GM21825 (cell line): ENCODE measurements around the gene NREP.
A peak's percentile ranks its signal among the peaks of the same experiment; 100 is the strongest.

Source experiments
- ATAC-seq: cut with Tn5 transposase; IDR thresholded peaks from one replicate; pipeline ENCODE4 v1.9.1; 2021; ENCODE audit warnings: mild to moderate bottlenecking, moderate library complexity; ENCODE audit not compliant: unreplicated experiment

The NREP gene

DNA sequence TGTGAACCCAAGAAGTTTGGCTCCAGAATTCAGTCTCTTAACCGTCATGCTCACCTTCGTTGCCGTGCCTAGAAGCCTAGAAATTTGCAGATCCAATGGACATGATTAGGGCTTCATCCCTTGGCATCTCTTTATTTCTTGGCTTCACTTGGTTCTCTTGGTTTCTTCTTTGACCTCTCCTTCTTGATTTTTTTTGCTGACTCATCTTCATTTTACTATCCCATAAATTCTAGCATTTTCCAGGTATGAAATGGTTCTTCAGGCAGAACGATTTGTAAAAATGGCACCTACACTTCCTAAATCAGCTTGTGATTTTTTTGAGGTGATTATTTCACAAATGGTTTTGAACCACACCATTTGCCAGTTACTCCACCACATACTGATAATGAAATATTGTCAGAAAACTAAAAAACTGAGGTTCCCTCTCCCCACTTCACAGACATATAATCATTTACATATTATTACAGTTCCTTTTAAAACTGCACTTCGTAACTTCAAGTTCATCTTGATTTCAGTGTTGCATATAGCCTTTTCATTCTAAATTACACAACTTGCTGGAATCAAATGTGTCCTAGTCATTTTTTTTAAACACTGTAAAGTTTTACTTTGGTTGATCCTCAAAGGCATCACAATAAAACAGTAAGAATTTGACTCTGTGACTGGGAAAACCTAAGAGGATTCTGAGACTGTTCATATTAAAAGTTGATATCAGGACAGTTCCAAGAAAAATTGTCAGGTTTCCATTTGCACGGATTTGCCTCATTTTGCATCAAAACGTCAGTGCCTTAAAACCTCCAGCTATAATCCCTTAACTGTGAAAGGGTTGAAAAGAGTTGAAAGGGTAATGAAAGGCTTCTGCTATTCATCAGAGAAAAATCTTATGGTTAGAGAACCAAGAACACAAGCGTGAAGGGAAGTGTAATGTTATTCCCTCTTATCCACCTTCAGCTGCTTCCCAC, 8.9 kb upstream of the NREP start:
- ATAC-seq: no peak

DNA sequence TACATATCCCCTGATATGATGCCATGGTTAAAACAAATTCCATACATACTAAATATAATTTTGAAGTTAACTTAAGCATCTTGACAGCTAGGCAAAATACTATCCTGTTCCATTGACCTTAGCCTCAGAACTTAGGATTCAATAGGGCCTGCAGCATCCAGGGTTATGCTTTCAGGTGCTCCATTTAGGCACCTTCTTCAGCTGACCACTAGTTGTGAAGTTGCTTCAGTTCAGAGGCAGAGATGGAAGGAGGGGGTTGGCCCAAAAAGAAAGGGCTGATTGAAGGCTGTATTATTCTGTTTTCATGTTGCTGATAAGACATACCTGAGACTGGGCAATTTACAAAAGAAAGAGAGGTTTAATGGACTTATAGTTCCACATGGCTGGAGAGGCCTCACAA, 7.0 kb upstream of the NREP start:
- ATAC-seq: no peak

DNA sequence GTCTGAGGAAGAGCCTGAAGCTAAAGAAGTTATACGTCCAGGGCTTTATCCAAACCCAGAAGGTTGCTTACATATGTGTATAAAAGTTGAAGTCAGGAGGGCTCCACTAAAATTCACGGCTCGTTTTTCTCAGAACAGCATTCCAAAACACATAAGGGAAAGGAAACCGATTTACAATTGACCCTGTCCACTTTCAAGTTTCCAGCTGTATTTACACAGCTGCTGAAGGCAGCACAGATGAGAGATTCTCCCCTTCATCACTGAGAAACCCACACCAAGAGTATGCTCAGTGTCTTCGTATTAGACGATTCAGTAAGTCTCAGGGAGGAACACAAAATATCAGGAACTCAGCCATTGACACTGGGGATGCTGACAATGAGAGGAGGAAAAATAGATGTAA, 5.9 kb upstream of the NREP start:
- ATAC-seq: no peak

GRCh38 chr5:111758284-111758628, 1.3 kb upstream of the NREP start:
- no peak for ATAC-seq

DNA sequence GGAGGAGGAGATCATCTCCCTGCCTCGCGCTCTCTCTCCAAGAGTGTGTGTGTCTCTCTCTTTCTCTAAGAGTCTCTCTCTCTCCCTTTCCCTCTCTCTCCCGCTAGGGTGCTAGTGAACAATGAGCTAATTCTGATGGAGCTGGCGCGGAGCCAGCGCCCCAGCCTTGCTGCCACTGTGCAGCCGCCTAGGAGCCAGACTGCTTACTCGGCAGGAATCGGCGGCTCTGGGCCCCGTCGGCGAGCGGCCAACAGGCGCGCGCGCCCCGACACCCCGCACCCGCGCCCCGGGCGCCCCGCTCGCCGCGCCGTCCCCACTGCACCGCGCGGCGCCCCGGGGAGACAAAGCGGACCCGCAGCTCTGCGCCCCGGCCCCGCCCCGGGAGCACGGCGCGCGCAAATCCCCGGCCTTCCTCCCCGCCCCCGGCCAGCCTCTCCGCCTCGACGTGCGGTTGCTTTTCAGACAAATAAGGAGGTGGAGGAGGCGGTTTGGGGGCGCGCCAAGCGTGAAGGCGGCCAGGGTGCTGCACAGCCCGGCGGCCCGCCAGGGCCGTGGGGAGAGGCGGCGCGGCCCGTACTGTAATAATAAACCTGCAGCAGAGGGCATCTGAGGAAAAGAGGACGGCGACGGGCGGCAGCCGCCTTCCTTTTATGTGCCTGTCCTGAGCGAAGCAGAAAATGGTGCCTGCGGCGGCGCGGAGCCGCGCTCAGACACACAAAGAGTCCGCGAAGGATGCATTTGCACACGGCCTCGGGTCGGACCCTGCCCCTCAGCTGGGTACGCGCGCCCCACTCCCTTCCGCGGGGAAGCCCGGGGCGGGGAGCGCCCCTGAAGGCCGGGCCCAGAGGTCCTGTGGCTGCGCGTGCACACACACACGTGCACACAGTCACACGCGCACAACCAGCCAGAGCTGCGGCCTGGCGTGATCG, 625 bp upstream of the NREP start:
- peak; percentile 78 for ATAC-seq

DNA sequence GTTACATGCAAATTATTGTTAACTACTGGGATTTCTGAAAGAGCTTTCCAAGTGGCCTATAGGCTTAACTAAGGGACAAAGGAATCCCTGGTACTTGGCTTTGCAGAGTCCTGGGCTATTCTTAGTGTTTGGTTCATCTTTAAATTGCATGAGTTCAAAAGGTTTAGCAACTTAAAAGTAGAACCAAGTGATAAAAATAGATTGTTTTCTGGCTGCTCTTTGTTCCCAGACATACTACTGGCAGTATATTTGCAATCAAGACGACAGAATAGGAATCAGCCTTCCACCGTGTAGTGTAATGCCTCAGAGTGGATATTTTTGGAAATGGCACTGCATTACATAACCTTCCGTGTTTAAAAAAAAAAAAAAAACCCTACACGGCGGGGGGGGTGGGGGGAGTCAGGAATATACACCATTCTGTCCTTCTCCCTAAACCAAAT, 1.0 kb downstream of the NREP start:
- ATAC-seq: no peak

GRCh38 chr5:111755345-111755941, 1.6 kb downstream of the NREP start:
- ATAC-seq: no peak

DNA sequence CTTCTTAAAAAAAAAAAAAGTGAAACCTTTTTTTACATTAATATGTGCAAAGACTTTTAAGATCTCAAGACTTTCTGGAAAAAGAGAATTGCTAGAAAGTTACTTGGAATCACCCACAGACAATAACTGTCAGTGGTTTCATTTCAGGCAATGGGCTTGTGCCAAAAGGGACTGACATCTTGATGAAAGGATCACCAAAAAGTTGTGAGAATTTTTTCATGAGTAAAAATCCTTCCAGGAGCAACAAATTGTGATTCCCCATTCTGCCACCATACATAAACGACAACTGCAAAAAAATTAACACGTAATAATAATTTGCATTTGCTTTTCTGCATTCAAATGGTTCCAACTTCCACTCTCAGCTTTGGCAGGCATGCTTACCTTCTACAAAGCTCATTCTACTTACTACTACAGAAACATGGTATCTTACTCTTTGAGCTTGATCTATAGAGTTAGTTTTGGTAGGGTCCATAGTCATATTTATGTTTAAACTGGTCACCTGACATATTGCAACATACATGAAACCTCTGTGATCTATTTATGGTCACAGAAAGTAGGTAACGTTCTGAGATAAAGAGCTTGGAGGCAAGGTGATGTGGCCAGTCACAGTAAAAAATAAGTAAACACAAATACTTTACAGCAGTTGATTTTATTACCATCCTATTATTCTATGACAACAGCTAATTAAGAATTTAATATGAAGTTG, 3.0 kb downstream of the NREP start:
- no peak for ATAC-seq

DNA sequence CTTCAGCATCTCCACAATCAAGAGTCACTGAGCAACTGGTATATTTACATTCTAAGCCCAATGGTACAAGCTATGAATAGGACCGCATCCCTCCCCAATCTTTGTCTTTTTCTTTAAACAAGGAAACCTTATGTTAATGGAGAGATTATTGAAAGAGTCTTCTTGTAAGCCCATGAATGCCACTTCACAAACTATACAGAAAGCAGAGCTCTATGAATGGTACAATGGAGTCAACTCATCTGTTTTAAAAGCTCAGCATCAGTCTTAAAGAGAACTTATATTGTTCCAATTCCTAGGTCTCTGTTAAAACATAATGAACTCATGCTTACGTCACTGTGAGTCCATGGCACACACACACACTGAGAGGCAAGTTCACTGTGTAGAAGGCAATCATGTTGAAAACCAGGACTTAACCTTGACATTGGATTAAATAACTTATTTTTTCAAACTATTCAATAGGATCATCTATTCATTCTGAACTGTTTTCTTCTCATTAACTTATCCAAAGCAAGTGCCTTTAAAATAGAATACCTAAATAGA, 4.5 kb downstream of the NREP start:
- no peak for ATAC-seq

- ATAC-seq: no peak
Observed at GRCh38 chr5:111749303-111750026, 7.5 kb downstream of the NREP start.

DNA sequence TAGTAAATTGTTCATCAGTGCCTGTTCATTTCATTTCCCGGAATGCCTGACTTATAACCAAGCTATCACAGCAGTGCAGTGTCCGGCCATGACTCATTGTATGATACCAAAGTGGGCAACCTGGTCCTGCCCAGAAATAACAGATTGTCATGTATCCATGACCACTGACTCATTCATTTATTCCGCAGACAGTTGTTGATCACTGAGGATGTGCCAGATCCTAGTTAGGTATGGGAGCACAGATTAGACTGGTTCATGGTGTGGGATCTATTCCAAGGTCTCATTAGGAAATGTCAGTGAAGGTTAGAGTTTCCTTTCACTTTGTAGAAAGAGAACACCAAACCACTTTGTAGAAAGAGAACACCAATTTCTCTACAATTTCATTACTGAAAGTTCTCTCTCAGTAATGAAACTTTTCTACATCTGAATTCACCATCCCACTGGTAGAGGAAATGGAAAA, 8.7 kb downstream of the NREP start:
- no peak for ATAC-seq

DNA sequence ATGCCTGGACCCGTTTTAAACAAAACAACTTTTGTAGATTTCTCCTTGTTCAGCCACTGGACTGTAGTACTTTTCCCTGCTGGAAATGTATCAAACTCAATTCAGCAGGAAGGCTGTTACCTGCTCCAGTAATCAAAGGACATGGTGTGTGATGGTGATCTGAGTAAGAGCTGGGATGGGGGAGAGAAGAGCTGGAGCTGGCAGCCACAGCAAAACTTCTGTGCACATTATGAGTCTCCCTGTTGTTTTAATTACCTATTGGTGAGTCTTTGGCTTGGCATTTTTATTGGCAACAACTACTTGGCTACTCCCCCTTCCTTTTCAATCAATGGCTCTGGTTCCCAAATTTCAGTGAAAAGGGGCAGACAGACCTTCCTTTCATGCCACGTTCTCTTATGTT, 9.7 kb downstream of the NREP start:
- ATAC-seq: no peak

GRCh38 chr5:111746791-111747190, 10.2 kb downstream of the NREP start:
- ATAC-seq: no peak

DNA sequence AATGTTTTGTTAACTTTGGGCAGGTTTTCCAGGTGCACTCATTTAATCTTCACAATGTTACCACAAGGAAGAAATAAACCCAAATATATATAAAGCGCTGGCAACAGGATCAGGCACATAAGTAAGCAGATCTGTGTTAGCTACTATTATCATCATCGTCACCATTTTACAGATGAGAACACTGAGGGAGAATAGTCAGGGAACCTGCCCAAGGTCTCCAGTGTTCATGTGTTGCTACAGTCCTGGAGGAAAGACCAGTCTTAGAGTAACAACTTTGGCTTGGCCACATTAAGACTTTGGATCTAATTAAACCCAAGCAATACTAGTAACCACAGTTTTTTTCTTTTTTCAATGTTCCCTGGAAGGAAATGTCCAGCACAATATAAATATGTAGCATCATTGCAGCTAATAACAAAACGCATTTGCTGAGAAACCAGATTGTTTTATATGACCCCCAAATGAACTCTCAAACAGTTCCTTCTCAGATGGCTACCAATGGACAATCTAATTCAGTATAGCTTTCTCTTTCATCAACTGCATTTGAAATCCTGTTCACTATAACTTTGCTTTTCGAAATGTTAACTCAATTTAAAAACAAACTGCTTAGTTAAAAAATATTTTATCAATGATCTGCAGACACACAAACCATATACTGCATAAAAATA, 11.8 kb downstream of the NREP start:
- no peak for ATAC-seq

GRCh38 chr5:111744455-111744854, 12.5 kb downstream of the NREP start:
- no peak for ATAC-seq

- no peak for ATAC-seq
Observed at GRCh38 chr5:111743988-111744387, 13.0 kb downstream of the NREP start.

DNA sequence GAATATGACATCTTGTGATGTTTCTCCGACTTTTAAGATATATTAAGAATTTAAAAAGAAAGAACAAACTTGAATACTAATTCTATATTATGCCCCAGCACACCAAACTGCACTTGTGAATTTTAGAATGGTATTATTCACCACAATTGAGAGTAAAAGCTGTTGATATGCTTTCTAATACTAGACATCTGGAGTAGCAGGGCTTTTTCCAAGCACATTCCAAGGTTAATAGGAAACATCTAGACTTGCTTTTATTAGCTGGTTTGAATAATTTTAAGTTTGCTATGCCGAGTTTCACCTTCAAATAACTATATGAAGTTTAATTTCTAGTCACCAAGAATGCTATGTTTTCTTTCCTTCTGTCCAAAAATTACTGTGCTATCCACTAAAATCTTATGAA, 13.5 kb downstream of the NREP start:
- ATAC-seq: no peak

DNA sequence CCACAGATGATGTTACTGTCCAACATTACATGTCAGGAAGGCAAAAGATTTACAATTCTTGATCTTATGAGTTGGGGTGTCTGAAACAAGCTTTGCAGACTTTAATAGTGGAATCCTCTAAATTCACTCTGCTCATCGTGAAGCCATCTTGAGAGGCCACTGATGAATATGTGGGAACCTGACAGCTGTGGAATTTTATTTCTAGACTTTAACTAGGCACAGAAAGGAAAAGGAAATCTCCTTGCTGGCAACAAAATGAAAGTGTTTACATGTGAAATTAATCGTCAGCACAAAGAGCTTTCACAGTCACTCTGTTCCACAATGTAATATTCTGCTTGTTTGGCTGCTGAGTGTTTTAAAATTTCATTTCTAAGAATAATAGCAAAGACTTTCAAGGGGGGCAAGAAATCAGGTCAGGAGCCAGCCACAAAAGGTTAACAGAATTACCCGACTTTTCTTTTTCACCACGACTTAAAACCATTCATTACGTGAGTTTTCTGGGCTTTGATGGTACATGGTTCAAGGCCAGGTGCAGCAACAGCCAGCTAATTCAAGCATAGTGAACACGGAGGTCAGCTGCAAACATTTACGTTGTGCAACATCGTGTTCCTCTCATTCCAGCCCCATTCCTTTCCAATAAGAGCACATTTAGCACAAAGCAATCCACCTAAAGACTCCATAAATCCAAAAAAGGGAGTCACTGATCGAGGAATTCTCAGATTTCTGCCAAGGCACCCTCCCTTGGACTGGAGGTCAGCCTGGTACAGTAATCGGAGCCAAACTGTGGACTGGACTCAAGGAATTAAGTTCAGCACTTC, 14.6 kb downstream of the NREP start:
- no peak for ATAC-seq
